Measurements from ENCODE around the gene ABCB1. TPM values are rescaled to one million over a fixed set of nuclear protein-coding genes. Genes with fewer than 3 reads are reported as not detected.

ABCB1 gene
- total and polyA plus RNA-seq, 2 of the 8 experiments (the other 6 are each of a cell fraction or from before 2014, with no cell fraction given): 0.51 to 1.2 TPM

DNA sequence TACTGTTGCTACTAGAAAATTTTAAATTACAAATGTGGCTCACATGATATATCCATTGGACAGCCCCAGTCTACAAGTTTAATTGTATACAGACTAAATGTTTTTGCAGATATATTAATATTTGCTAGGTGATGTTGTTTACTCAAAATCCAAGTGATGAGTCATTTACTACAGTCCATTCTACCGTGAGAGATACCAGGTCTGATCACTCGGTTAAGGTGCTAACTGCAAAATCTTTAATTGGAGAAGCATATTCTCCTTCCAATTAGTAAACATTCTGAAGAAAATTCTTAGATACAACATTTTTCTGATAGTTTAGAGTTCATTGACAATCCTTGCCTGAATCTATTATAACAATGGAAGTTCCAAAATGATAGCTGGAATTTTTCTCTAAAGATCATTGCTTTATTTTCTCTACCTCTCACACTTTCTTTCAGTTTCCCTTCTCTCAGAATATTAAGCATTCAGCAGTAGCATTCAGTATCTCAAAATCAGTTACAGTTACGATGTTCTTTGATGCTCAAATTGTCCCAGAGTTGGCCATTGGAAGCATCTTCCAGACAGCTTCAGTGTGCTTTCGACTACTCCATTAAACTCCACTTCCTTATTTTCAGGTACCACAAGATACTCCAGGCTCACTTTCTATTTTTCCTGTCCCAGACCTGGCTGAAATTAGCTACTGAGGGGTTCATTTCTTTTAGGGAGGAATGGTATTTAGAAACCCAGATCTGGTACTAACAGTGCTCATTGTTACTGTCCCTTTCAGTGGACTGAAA is 2.3 kb downstream of the ABCB1 start (continued):
- TF ChIP-seq, protein P1, sequence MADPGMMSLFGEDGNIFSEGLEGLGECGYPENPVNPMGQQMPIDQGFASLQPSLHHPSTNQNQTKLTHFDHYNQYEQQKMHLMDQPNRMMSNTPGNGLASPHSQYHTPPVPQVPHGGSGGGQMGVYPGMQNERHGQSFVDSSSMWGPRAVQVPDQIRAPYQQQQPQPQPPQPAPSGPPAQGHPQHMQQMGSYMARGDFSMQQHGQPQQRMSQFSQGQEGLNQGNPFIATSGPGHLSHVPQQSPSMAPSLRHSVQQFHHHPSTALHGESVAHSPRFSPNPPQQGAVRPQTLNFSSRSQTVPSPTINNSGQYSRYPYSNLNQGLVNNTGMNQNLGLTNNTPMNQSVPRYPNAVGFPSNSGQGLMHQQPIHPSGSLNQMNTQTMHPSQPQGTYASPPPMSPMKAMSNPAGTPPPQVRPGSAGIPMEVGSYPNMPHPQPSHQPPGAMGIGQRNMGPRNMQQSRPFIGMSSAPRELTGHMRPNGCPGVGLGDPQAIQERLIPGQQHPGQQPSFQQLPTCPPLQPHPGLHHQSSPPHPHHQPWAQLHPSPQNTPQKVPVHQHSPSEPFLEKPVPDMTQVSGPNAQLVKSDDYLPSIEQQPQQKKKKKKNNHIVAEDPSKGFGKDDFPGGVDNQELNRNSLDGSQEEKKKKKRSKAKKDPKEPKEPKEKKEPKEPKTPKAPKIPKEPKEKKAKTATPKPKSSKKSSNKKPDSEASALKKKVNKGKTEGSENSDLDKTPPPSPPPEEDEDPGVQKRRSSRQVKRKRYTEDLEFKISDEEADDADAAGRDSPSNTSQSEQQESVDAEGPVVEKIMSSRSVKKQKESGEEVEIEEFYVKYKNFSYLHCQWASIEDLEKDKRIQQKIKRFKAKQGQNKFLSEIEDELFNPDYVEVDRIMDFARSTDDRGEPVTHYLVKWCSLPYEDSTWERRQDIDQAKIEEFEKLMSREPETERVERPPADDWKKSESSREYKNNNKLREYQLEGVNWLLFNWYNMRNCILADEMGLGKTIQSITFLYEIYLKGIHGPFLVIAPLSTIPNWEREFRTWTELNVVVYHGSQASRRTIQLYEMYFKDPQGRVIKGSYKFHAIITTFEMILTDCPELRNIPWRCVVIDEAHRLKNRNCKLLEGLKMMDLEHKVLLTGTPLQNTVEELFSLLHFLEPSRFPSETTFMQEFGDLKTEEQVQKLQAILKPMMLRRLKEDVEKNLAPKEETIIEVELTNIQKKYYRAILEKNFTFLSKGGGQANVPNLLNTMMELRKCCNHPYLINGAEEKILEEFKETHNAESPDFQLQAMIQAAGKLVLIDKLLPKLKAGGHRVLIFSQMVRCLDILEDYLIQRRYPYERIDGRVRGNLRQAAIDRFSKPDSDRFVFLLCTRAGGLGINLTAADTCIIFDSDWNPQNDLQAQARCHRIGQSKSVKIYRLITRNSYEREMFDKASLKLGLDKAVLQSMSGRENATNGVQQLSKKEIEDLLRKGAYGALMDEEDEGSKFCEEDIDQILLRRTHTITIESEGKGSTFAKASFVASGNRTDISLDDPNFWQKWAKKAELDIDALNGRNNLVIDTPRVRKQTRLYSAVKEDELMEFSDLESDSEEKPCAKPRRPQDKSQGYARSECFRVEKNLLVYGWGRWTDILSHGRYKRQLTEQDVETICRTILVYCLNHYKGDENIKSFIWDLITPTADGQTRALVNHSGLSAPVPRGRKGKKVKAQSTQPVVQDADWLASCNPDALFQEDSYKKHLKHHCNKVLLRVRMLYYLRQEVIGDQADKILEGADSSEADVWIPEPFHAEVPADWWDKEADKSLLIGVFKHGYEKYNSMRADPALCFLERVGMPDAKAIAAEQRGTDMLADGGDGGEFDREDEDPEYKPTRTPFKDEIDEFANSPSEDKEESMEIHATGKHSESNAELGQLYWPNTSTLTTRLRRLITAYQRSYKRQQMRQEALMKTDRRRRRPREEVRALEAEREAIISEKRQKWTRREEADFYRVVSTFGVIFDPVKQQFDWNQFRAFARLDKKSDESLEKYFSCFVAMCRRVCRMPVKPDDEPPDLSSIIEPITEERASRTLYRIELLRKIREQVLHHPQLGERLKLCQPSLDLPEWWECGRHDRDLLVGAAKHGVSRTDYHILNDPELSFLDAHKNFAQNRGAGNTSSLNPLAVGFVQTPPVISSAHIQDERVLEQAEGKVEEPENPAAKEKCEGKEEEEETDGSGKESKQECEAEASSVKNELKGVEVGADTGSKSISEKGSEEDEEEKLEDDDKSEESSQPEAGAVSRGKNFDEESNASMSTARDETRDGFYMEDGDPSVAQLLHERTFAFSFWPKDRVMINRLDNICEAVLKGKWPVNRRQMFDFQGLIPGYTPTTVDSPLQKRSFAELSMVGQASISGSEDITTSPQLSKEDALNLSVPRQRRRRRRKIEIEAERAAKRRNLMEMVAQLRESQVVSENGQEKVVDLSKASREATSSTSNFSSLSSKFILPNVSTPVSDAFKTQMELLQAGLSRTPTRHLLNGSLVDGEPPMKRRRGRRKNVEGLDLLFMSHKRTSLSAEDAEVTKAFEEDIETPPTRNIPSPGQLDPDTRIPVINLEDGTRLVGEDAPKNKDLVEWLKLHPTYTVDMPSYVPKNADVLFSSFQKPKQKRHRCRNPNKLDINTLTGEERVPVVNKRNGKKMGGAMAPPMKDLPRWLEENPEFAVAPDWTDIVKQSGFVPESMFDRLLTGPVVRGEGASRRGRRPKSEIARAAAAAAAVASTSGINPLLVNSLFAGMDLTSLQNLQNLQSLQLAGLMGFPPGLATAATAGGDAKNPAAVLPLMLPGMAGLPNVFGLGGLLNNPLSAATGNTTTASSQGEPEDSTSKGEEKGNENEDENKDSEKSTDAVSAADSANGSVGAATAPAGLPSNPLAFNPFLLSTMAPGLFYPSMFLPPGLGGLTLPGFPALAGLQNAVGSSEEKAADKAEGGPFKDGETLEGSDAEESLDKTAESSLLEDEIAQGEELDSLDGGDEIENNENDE (IDR thresholded peaks at IDR 0.05; ENCODE audit: insufficient replicate concordance, low read length): no peak
- TF ChIP-seq SP2 (IDR thresholded peaks at IDR 0.05; ENCODE audit: low read length) (no peak), TEAD4 (IDR thresholded peaks at IDR 0.05; ENCODE audit: low read depth, low read length) (no peak), RNF2 (IDR thresholded peaks at IDR 0.05; ENCODE audit: borderline replicate concordance, low read depth, low read length, missing control alignments, poor library complexity, severe bottlenecking) (no peak), CEBPB (IDR thresholded peaks at IDR 0.05; ENCODE audit: low read depth, low read length) (no peak), SAP30 (IDR thresholded peaks at IDR 0.05; ENCODE audit: insufficient read depth, insufficient replicate concordance, low read length) (no peak), BACH1 (IDR thresholded peaks at IDR 0.05; ENCODE audit: low read length) (no peak)
- TF ChIP-seq, protein P2, sequence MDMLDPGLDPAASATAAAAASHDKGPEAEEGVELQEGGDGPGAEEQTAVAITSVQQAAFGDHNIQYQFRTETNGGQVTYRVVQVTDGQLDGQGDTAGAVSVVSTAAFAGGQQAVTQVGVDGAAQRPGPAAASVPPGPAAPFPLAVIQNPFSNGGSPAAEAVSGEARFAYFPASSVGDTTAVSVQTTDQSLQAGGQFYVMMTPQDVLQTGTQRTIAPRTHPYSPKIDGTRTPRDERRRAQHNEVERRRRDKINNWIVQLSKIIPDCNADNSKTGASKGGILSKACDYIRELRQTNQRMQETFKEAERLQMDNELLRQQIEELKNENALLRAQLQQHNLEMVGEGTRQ (IDR thresholded peaks at IDR 0.05; ENCODE audit: low read length): no peak
